ENCODE data around the gene TCL1B. TPM values are rescaled to one million over a fixed set of nuclear protein-coding genes. Genes with fewer than 3 reads are reported as not detected.

TCL1B gene
- total and polyA plus RNA-seq, 2 of the 4 experiments (the other 2 are of a cell fraction): not detected

DNA sequence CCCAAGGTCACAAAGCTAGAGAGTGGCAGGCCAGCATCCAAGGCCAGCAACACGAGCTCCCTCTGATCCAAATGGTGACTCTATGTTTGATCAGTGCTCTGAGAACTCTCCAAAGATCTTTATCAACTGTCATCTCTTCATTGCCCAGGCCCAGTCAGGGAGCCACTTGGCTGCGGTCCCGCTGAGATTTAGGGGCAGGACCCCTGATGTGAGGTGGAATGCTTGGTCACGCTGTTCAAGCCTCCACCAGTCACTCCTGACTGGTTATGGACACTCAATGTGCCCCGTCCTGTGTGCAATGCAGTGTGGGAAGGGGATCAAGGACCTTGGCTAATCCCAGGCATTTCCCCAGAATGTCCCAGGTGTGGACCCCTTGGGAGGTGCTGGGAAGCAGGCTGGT, 19.8 kb upstream of the TCL1B start:
- Histone ChIP-seq H2BK120ac (ENCODE audit: low read depth, low read length) (no peak overlapping the region), H4K8ac (ENCODE audit: low read depth in 2 of 2, low read length in 2 of 2) (no peak overlapping the region), H3K9me3 (ENCODE audit: control insufficient read depth, insufficient read depth, low read length) (no peaks in the 10 kb centered on the region), H2AK9ac (replicated peaks; ENCODE audit: low read depth, low read length, poor library complexity) (no peak overlapping the region), H3K4me2 (ENCODE audit: low read depth, low read length) (no peak overlapping the region), H4K5ac (ENCODE audit: low read depth, low read length) (no peak overlapping the region), H3K18ac (ENCODE audit: low read depth, low read length) (no peak overlapping the region), H2AK5ac (ENCODE audit: low read depth, low read length) (no peak overlapping the region), H3K9ac (ENCODE audit: low read depth, low read length) (no peak overlapping the region), H3K4me3 (ENCODE audit: insufficient read depth, low read depth, low read length) (no peak overlapping the region), H3K56ac (ENCODE audit: extremely low read depth, insufficient read depth, low read length) (no peak overlapping the region), H3K4ac (ENCODE audit: low read depth, low read length) (no peak overlapping the region), H3K14ac (replicated peaks; ENCODE audit: low read depth, low read length) (no peak overlapping the region), H3K23ac (ENCODE audit: low read depth, low read length) (no peak overlapping the region), H3K4me1 (ENCODE audit: control insufficient read depth, insufficient read depth, low read length) (no peaks in the 10 kb centered on the region), H4K20me1 (ENCODE audit: insufficient read depth, low read length) (no peaks in the 10 kb centered on the region), H4K91ac (ENCODE audit: insufficient read depth, low read depth, low read length) (no peak overlapping the region), H3K27ac (ENCODE audit: insufficient read depth, low read length) (no peak overlapping the region), H3K36me3 (ENCODE audit: control insufficient read depth, insufficient read depth, low read length) (no peaks in the 10 kb centered on the region), H3K79me1 (ENCODE audit: low read depth in 1 of 2, low read length in 2 of 2) (no peaks in the 10 kb centered on the region), H2BK5ac (ENCODE audit: low read depth, low read length, poor library complexity, severe bottlenecking) (no peak overlapping the region), H3K9me1 (ENCODE audit: insufficient read depth, low read length) (no peaks in the 10 kb centered on the region), H2BK20ac (ENCODE audit: low read depth, low read length) (no peak overlapping the region), H2BK15ac (ENCODE audit: low read depth, low read length) (no peak overlapping the region), H3K27me3 (ENCODE audit: control insufficient read depth, insufficient read depth, low read length) (no peaks in the 10 kb centered on the region), H2AFZ (replicated peaks; ENCODE audit: low read length, poor library complexity) (no peak overlapping the region)
- ChIA-PET POLR2A (ENCODE audit: unreplicated experiment) (no interaction called here), CTCF (interaction anchor here (1.6 kb wide), 1 partner anchor 31 kb away, joined by 3 read pairs; no protein-coding TSS in a partner anchor)
- TF ChIP-seq CHD1 (IDR thresholded peaks at IDR 0.05; ENCODE audit: low read depth, low read length) (no peak), POLR2A (IDR thresholded peaks at IDR 0.05; ENCODE audit: low read depth, low read length) (no peak), RAD21 (IDR thresholded peaks at IDR 0.05; ENCODE audit: low read length) (no peak), NFE2L2 (IDR thresholded peaks at IDR 0.05; ENCODE audit: low read depth, low read length) (no peak), BHLHE40 (IDR thresholded peaks at IDR 0.05; ENCODE audit: low read depth, low read length) (no peak), MAZ (IDR thresholded peaks at IDR 0.05; ENCODE audit: borderline replicate concordance, low read depth, low read length) (no peak), RCOR1 (IDR thresholded peaks at IDR 0.05; ENCODE audit: insufficient replicate concordance, low read length) (no peak), CEBPB (IDR thresholded peaks at IDR 0.05; ENCODE audit: low read depth, low read length) (no peak), RFX5 (IDR thresholded peaks at IDR 0.05; ENCODE audit: low read depth, low read length) (no peak), FOS (IDR thresholded peaks at IDR 0.05; ENCODE audit: low read depth, low read length) (no peak)
- intact Hi-C loops (cut with micrococcal nuclease): no loop called here
- ATAC-seq (ENCODE audit: low read depth) (no peak), DNase-seq (no peak)
- BruUV-seq (replicated peaks): no TSS peak
- 17% methylated on average over 1 of the region's 5 CpGs; no CpG with 5 or more reads in 1 of the 2 experiments for WGBS, 2 experiments (ENCODE audit: extremely low coverage in 2 of 2, insufficient read length in 1 of 2)
- dilution Hi-C loops (cut with HindIII; ENCODE audit: low sequenced_read_pairs, unreplicated experiment): no loop called here
- in situ Hi-C loops (cut with MboI; ENCODE audit: low sequenced_read_pairs): no loop called here

Measured in IMR-90 (cell line).